Osteocyte (in vitro differentiated cells): Measurements from ENCODE around the gene KDM5B. TPM values are rescaled to one million over a fixed set of nuclear protein-coding genes. Genes with fewer than 3 reads are reported as not detected.

Experiments
- DNase-seq: peaks from one replicate; pipeline ENCODE4 v3.0.0; 2021; ENCODE audit warnings: mixed read lengths; ENCODE audit not compliant: unreplicated experiment; ENCODE audit errors: extremely low spot score
- H3K27ac Mint-ChIP-seq: one replicate; pipeline ENCODE4 v1.8.0; 2021; ENCODE audit warnings: mild to moderate bottlenecking, mixed read lengths; ENCODE audit not compliant: unreplicated experiment
- H3K27me3 Mint-ChIP-seq: one replicate; pipeline ENCODE4 v1.8.0; 2021; ENCODE audit warnings: mixed read lengths; ENCODE audit not compliant: unreplicated experiment
- H3K36me3 Mint-ChIP-seq: one replicate; pipeline ENCODE4 v1.8.0; 2021; ENCODE audit warnings: mixed read lengths; ENCODE audit not compliant: unreplicated experiment
- H3K4me1 Mint-ChIP-seq: one replicate; pipeline ENCODE4 v1.8.0; 2021; ENCODE audit warnings: mixed read lengths; ENCODE audit not compliant: unreplicated experiment
- H3K4me3 Mint-ChIP-seq: one replicate; pipeline ENCODE4 v1.8.0; 2021; ENCODE audit warnings: mild to moderate bottlenecking, moderate library complexity, mixed read lengths; ENCODE audit not compliant: unreplicated experiment
- H3K9me3 Mint-ChIP-seq: one replicate; pipeline ENCODE4 v1.8.0; 2021; ENCODE audit warnings: mixed read lengths; ENCODE audit not compliant: unreplicated experiment
- total RNA-seq: library from RNA; stranded (reverse); gene quantifications from 2 replicates; pipeline ENCODE4 v1.2.1, GENCODE V29; 2021
- TF ChIP-seq, protein P1 (sequence below): fragments of 200-600 bp; sonication (generic); IDR thresholded peaks from 2 replicates; pipeline ENCODE4 v1.5.0; 2021; ENCODE audit warnings: antibody characterized with exemption, mild to moderate bottlenecking, moderate library complexity

The KDM5B gene
- total RNA-seq, 1 donor from 2014 or later, result 152 TPM

DNA sequence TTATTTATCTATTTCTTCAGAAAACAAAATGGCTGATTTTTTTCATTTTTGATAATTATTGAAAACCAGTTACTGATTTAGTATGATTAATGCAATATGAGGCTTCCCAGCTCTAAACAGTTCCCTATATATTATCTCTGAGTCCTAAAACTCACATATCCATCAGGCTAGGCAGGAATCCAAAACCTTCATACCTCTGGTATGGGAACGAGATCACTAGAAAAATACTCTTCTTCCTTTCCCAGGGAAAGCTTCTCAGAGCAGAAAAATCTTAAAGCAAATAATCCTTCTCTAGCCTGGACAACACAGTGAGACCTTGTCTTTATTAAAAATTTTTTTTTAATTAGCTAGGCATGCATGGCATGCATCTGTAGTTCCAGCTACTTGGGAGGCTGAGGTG is 42.5 kb downstream of the KDM5B start:
- Mint-ChIP-seq H3K4me3 (no peak overlapping the region), H3K36me3 (peaks cover 51% of the 10 kb centered on the region), H3K4me1 (no peaks in the 10 kb centered on the region), H3K27ac (no peak overlapping the region), H3K27me3 (no peaks in the 10 kb centered on the region), H3K9me3 (no peaks in the 10 kb centered on the region)
- TF ChIP-seq, protein P1, sequence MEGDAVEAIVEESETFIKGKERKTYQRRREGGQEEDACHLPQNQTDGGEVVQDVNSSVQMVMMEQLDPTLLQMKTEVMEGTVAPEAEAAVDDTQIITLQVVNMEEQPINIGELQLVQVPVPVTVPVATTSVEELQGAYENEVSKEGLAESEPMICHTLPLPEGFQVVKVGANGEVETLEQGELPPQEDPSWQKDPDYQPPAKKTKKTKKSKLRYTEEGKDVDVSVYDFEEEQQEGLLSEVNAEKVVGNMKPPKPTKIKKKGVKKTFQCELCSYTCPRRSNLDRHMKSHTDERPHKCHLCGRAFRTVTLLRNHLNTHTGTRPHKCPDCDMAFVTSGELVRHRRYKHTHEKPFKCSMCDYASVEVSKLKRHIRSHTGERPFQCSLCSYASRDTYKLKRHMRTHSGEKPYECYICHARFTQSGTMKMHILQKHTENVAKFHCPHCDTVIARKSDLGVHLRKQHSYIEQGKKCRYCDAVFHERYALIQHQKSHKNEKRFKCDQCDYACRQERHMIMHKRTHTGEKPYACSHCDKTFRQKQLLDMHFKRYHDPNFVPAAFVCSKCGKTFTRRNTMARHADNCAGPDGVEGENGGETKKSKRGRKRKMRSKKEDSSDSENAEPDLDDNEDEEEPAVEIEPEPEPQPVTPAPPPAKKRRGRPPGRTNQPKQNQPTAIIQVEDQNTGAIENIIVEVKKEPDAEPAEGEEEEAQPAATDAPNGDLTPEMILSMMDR, result no peak
- DNase-seq, result no peak

DNA sequence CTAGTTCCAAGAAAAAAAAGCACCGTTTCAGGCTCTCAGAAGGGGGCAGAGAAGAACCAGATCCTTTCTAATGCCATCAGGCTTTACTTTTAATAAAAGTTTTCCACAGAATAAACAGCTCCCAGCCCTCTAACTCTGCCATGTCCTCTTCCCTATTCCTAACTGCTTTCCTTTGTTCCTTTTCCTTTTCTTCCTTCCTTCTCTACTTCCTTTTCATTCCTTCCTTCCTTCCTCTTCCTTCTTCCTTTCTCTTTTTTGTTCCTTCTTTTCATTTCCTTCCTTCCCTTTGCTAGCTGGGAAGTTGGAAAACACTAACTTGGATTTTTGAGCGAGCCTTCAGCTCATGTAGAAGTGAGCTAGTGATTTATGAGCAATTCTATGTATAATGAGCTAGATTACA is 46.2 kb downstream of the KDM5B start:
- peaks cover 54% of the 10 kb centered on the region for H3K36me3 Mint-ChIP-seq
- TF ChIP-seq, protein P1, result no peak
- H3K27ac Mint-ChIP-seq, result no peak overlapping the region

DNA sequence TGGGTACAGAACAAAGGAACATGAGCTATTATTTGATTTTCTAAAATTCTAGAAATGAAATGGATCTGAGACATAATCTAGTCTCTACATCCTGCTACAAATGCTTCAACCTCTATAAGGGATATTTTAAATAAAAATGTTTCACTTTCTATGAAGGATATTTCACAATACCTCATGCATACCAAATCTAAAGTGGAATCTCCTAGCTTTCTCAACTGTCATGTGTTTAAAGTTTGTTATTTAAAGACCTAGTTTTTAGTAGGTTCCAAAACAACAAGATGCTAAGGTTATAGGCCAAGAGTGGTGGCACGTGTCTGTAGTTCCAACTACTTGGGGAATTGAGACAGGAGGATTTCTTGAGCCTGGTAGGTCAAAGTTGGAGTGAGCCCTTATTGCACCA is 47.6 kb downstream of the KDM5B start:
- no peaks in the 10 kb centered on the region for H3K9me3 Mint-ChIP-seq
- no peak for DNase-seq
- no peaks in the 10 kb centered on the region for H3K27me3 Mint-ChIP-seq
- no peak overlapping the region for H3K4me3 Mint-ChIP-seq
- H3K36me3 Mint-ChIP-seq, result peaks cover 58% of the 10 kb centered on the region
- no peak overlapping the region for H3K27ac Mint-ChIP-seq
- TF ChIP-seq, protein P1, result no peak
- no peaks in the 10 kb centered on the region for H3K4me1 Mint-ChIP-seq

More for the DNA sequence above, 46.2 kb downstream of the KDM5B start:
- DNase-seq, result no peak
- H3K4me1 Mint-ChIP-seq, result no peaks in the 10 kb centered on the region
- no peak overlapping the region for H3K4me3 Mint-ChIP-seq
- H3K9me3 Mint-ChIP-seq, result no peaks in the 10 kb centered on the region
- no peaks in the 10 kb centered on the region for H3K27me3 Mint-ChIP-seq

DNA sequence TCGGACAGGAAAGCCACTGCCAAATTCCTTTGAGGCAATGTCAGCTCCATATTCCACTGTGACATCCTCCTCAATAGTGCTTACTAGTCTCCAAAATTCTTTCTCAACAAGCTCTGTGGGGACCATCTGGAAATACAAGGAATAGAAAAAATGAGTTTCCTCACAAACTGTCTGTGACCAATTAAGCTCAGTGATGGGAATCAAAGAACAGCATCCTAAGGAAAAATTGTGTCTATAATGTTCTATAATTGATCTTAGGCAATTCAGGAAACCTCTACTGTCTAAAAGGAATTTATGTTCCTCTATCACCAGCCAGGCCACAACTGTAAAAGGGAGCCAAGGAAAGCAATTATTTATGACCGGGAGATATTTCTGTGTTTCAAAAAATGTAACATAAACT is 51.8 kb downstream of the KDM5B start:
- Mint-ChIP-seq H3K4me3 (no peak overlapping the region), H3K36me3 (peaks cover 57% of the 10 kb centered on the region), H3K4me1 (no peaks in the 10 kb centered on the region), H3K27me3 (no peaks in the 10 kb centered on the region), H3K9me3 (no peaks in the 10 kb centered on the region), H3K27ac (no peak overlapping the region)
- DNase-seq, result no peak
- TF ChIP-seq, protein P1, result no peak

DNA sequence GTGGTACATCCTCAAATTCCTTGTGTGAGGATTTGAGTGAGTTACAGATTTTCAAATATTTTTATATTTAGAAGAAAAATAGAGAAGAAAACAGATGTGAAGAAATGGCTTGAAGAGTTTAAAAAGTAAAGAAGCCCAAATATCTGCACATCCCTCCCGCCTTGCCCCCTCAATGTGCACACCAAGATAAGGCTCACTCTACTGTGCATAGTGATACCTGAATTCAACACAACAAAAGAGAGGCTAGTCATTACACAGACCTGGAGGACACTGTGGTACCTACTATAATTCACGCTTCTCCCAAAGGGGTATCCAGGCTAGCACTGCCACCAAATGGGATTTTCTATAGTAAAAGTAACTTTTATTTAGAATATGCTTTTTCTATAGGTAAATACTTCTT is 53.9 kb downstream of the KDM5B start:
- Mint-ChIP-seq H3K4me1 (no peaks in the 10 kb centered on the region), H3K9me3 (no peaks in the 10 kb centered on the region), H3K27me3 (no peaks in the 10 kb centered on the region), H3K36me3 (peaks cover 63% of the 10 kb centered on the region), H3K27ac (no peak overlapping the region), H3K4me3 (no peak overlapping the region)
- no peak for DNase-seq
- TF ChIP-seq, protein P1, result no peak
